ENCODE results near the gene ELAVL1. TPM values are rescaled to one million over a fixed set of nuclear protein-coding genes. Genes with fewer than 3 reads are reported as not detected.
A peak's percentile ranks its signal among the peaks of the same experiment; 100 is the strongest.

Gene ELAVL1
- total RNA-seq, 6 experiments from 2014 or later: 25.3 to 33.6 (median 30.3) TPM

DNA sequence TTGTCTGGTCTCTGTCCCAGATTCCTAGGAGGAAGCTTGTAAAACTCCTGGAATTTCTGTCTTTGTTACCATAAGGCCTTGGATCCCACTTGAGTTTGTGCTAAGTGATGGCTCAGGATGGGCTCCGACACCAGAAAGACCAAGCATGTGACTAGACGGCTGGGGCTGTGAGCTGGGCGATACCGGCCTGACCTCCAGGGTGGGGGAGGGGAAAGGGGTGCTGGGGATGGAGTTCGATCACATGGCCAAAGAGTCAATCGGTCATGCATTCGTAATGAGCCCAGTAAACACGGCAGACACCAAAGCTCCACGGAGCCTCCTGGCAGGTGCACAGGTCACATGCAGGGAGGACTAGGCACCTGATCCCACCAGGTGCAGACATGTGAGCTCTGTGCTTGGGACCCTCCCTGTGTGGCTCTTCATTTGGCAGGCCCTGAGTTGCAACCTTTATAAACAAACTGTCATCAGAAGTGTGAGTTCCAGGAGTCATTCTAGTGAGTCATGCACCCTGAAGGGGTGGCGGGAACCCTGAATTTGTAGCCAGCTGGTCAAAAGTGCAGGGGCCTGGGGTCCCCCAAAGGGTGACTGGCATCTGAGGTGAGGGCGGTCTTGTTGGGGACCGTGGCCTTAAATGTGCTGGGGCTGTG, 27.1 kb downstream of the ELAVL1 start:
- intact Hi-C loops (cut with DNase I): no loop called here

GRCh38 chr19:7977723-7978040, 27.8 kb downstream of the ELAVL1 start:
- peaks cover 0 to 18% (median under 1%) of the 10 kb centered on the region in 4 donors for H3K36me3 ChIP-seq
- H3K4me3 ChIP-seq: no peak overlapping the region
- peak in 1 of 3 donors; percentile 10 for DNase-seq
- H3K4me1 ChIP-seq: peaks cover 0 to 30% (median 13%) of the 10 kb centered on the region in 4 donors
- intact Hi-C loops (cut with DNase I): no loop called here
- TF ChIP-seq POLR2A (IDR thresholded peaks at IDR 0.05): no peak
- no peaks in the 10 kb centered on the region for H3K27me3 ChIP-seq
- ATAC-seq: no peak
- no peak overlapping the region for H3K27ac ChIP-seq
- no peaks in the 10 kb centered on the region for H3K9me3 ChIP-seq
- no CpG with 5 or more reads among the region's 6 CpGs for WGBS (ENCODE audit: insufficient coverage, low coverage, low lambda C conversion rate, missing lambda C conversion rate)

More for the DNA sequence above, 27.1 kb downstream of the ELAVL1 start:
- peaks cover 0 to 29% (median 13%) of the 10 kb centered on the region in 4 donors for H3K4me1 ChIP-seq
- no peak for TF ChIP-seq CTCF (IDR thresholded peaks at IDR 0.05)
- no peak for TF ChIP-seq POLR2A (IDR thresholded peaks at IDR 0.05)
- peaks cover 0 to 20% (median under 1%) of the 10 kb centered on the region in 4 donors for H3K36me3 ChIP-seq
- WGBS (ENCODE audit: insufficient coverage, low coverage, low lambda C conversion rate, missing lambda C conversion rate): 23% methylated on average over 5 of the region's 12 CpGs
- DNase-seq: peak in 1 of 3 donors; percentile 19
- H3K4me3 ChIP-seq: no peak overlapping the region
- H3K9me3 ChIP-seq: no peaks in the 10 kb centered on the region
- peak in 1 of 4 donors; percentile 5 for ATAC-seq
- H3K27me3 ChIP-seq: no peaks in the 10 kb centered on the region
- no peak overlapping the region for H3K27ac ChIP-seq

DNA sequence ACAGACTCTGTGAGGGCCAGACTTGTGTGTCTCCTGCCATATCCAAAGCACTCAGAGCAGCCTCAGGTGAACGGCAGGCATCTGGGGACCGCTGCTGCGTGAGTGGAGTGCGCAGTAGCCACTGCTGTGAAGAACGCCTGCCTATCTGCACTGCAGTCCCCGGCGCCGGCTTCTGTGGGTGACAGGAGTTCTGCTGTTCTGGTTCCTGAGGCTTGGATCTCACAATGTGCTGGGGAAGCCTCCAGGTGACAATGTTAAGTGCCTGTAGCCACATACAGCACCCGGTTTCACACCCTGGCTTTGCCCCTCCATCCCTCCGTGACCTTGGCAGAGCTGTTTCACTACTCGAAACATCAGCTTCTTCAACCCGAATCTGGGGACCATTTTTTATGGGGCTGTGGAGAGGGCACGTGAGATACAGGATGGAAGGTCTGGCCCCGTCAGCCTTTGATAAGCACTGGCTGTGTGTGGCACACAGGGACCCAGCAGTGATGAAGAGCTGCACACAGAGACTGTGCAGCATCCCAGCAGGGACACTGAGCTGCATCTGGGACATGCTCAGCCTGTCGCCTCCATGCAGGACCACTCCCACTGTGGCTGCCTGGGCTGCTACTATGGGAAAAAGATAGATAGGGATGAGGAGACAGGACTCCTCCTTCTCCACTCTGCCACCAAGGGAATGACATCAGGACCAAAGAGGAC, 28.3 kb downstream of the ELAVL1 start:
- Histone ChIP-seq H3K36me3 (peaks cover 0 to 18% (median under 1%) of the 10 kb centered on the region in 4 donors), H3K9me3 (no peaks in the 10 kb centered on the region), H3K4me3 (no peak overlapping the region), H3K4me1 (peaks cover 0 to 33% (median 14%) of the 10 kb centered on the region in 4 donors), H3K27ac (no peak overlapping the region), H3K27me3 (no peaks in the 10 kb centered on the region)
- TF ChIP-seq CTCF (IDR thresholded peaks at IDR 0.05) (no peak), POLR2A (IDR thresholded peaks at IDR 0.05) (no peak)
- intact Hi-C loops (cut with DNase I): no loop called here
- 83% methylated on average over 6 of the region's 15 CpGs for WGBS (ENCODE audit: insufficient coverage, low coverage, low lambda C conversion rate, missing lambda C conversion rate)
- ATAC-seq (no peak), DNase-seq (peak in 1 of 3 donors; percentile 11)

DNA sequence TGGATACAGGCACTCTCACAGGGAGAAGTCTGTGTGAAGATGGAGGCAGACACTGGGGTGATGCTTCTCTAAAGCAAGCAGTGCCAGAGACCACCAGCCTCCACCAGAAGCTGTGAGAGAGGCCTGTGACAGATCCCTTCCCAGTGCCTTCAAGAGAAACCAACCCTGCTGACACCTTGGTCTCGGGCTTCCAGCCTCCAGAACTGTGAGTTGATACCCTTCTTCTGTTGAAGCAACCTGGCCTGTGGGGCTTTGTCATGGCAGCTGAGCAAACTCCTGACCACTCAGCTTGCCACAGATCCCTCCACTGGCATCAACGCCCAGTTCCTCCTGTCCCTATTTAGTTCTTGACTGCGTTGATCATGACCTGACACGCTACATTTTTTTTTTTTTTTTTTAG, 29.0 kb downstream of the ELAVL1 start:
- no peak for TF ChIP-seq POLR2A (IDR thresholded peaks at IDR 0.05)
- no peak for ATAC-seq
- H3K4me3 ChIP-seq: no peak overlapping the region
- no peak overlapping the region for H3K27ac ChIP-seq
- no peaks in the 10 kb centered on the region for H3K9me3 ChIP-seq
- 84% methylated on average over 3 of the region's 4 CpGs for WGBS (ENCODE audit: insufficient coverage, low coverage, low lambda C conversion rate, missing lambda C conversion rate)
- no peaks in the 10 kb centered on the region for H3K27me3 ChIP-seq
- intact Hi-C loops (cut with DNase I): no loop called here
- DNase-seq: peak in 1 of 3 donors; percentile 7
- H3K36me3 ChIP-seq: peaks cover 0 to 18% (median under 1%) of the 10 kb centered on the region in 4 donors
- H3K4me1 ChIP-seq: peaks cover 0 to 38% (median 15%) of the 10 kb centered on the region in 4 donors

DNA sequence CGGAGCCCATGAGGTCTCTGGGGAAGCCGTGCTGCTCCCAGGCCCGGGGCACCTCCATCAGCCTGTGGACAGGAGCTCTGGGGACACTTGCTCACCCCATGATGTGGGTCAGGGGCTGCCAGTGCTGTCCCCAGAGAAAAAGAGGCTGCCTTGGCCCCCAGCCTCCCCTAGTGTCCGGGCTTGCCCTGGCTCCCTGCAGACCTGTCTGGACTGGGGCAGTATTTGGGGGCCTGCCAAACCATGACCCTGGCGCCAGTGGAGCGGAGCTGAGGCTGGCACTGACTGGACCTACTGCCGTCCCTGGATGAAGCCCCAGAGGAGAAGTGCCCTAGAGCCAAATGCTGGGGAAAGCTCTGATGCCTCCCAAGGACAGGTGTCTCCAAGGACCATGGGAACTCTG, 30.4 kb downstream of the ELAVL1 start:
- Histone ChIP-seq H3K4me3 (no peak overlapping the region), H3K4me1 (peaks cover 0 to 31% (median 10%) of the 10 kb centered on the region in 4 donors), H3K27ac (no peak overlapping the region), H3K9me3 (no peaks in the 10 kb centered on the region), H3K36me3 (peaks cover 0 to 11% (median under 1%) of the 10 kb centered on the region in 4 donors), H3K27me3 (no peaks in the 10 kb centered on the region)
- ATAC-seq (no peak), DNase-seq (peak in 1 of 3 donors; percentile 24)
- TF ChIP-seq POLR2A (IDR thresholded peaks at IDR 0.05): no peak
- no peak for TF ChIP-seq CTCF (IDR thresholded peaks at IDR 0.05)
- 20% methylated on average over 1 of the region's 7 CpGs for WGBS (ENCODE audit: insufficient coverage, low coverage, low lambda C conversion rate, missing lambda C conversion rate)
- intact Hi-C loops (cut with DNase I): no loop called here

All from right lobe of liver (tissue), 6 donors.